HCT116 (cell line): Measurements from ENCODE around the gene AHNAK. TPM values are rescaled to one million over a fixed set of nuclear protein-coding genes. Genes with fewer than 3 reads are reported as not detected.

Experiments
- ATAC-seq: fragments of 200-7000 bp; cut with Tn5 transposase; 2 replicates; pipeline ENCODE4 v1.9.1; 2020; ENCODE audit warnings: mild to moderate bottlenecking, moderate library complexity
- BruUV-seq: library from RNA; stranded (reverse); fragments of 400-500 nt; replicated peaks from 2 replicates; lab custom pipeline; 2021; lab: Mats Ljungman, UMichigan
- CTCF ChIA-PET: fragments of 300-600 bp; sonication (Branson Sonifier 250); formaldehyde crosslinking; loops from one replicate; lab custom pipeline; 2021; ENCODE audit warnings: antibody characterized with exemption; lab: Charles Lee
- POLR2A ChIA-PET: fragments of 300-600, 350-600 bp; sonication (Branson Sonifier 250); formaldehyde crosslinking; loops from one replicate; lab custom pipeline; 2021; ENCODE audit warnings: antibody characterized with exemption; lab: Charles Lee
- RAD21 ChIA-PET, 2 experiments: fragments of 300-600 bp; sonication (Branson Sonifier 250); formaldehyde crosslinking; loops; one replicate each; lab custom pipeline; 2023; ENCODE audit warnings: low total read pairs in 2 of 2; ENCODE audit not compliant: uncharacterized antibody in 2 of 2, unreplicated experiment in 2 of 2, low non-redundant PET in 1 of 2; lab: Charles Lee
- DNase-seq: peaks from one replicate; pipeline ENCODE4 v3.0.0-alpha.2; 2010; ENCODE audit warnings: low read depth, low spot score
- H2AFZ ChIP-seq: fragments of 200-600 bp; shearing (Covaris generic), sonication (generic); 2 replicates; pipeline ENCODE4 v1.6.1; 2017; ENCODE audit warnings: low read depth, mixed run types, mixed read lengths, antibody characterized with exemption, low read length; ENCODE audit not compliant: poor library complexity, severe bottlenecking
- H3K27ac ChIP-seq: 2 replicates; pipeline ENCODE4 v1.5.1; 2012; ENCODE audit warnings: low read depth, low read length
- H3K27me3 ChIP-seq: fragments of 200-600 bp; sonication (generic); 2 replicates; pipeline ENCODE4 v1.6.1; 2016; ENCODE audit warnings: mixed run types, low read length, mixed read lengths; ENCODE audit not compliant: insufficient read depth
- H3K36me3 ChIP-seq, 2 experiments: fragments of 200-500 bp in 1 of 2; fragments of 200-600 bp in 1 of 2; sonication (Bioruptor generic) in 1 of 2; sonication (generic) in 1 of 2; 2 replicates each; pipeline versions ENCODE4 v1.5.1 to v1.6.1; 2014 to 2016; ENCODE audit warnings: low read length in 2 of 2, inconsistent platforms in 1 of 2, mixed read lengths in 1 of 2, mixed run types in 1 of 2; ENCODE audit not compliant: insufficient read depth in 2 of 2, control insufficient read depth in 1 of 2
- H3K4me1 ChIP-seq, 2 experiments: fragments of 200-600 bp in 1 of 2; sonication (generic) in 1 of 2; 2 replicates each; pipeline versions ENCODE4 v1.5.1 to v1.6.1; 2012 to 2017; ENCODE audit warnings: low read length in 2 of 2, inconsistent platforms in 1 of 2, mild to moderate bottlenecking in 1 of 2, mixed read lengths in 1 of 2, mixed run types in 1 of 2, moderate library complexity in 1 of 2; ENCODE audit not compliant: insufficient read depth in 2 of 2, control insufficient read depth in 1 of 2
- H3K4me2 ChIP-seq: fragments of 200-600 bp; sonication (generic); 2 replicates; pipeline ENCODE4 v1.6.1; 2017; ENCODE audit warnings: mixed run types, low read length, mixed read lengths
- H3K4me3 ChIP-seq, 2 experiments: fragments of 200-600 bp in 1 of 2; sonication (generic) in 1 of 2; replicated peaks in 1 of 2; 2 replicates each; pipeline ENCODE4 v1.5.1; 2011 to 2016; ENCODE audit warnings: low read length in 2 of 2, control low read depth in 1 of 2, low read depth in 1 of 2, mild to moderate bottlenecking in 1 of 2, mixed read lengths in 1 of 2, mixed run types in 1 of 2
- H3K79me2 ChIP-seq: fragments of 200-600 bp; sonication (generic); 2 replicates; pipeline ENCODE4 v1.6.1; 2017; ENCODE audit warnings: mild to moderate bottlenecking, mixed run types, low read length, moderate library complexity, mixed read lengths; ENCODE audit not compliant: insufficient read depth
- H3K9ac ChIP-seq: fragments of 200-600 bp; sonication (generic); 2 replicates; pipeline ENCODE4 v1.6.1; 2016; ENCODE audit warnings: low read length, mixed read lengths
- H3K9me2 ChIP-seq: fragments of 200-600 bp; sonication (generic), shearing (Covaris generic); 2 replicates; pipeline ENCODE4 v1.6.1; 2017; ENCODE audit warnings: mixed run types, mild to moderate bottlenecking, moderate library complexity; ENCODE audit not compliant: insufficient read depth
- H3K9me3 ChIP-seq, 2 experiments: fragments of 200-500 bp in 1 of 2; fragments of 200-600 bp in 1 of 2; sonication (Bioruptor generic) in 1 of 2; sonication (generic) in 1 of 2; 2 replicates each; pipeline ENCODE4 v1.6.1; 2014 to 2017; ENCODE audit warnings: low read length in 2 of 2, mixed read lengths in 2 of 2, inconsistent platforms in 1 of 2, low read depth in 1 of 2, mild to moderate bottlenecking in 1 of 2, mixed run types in 1 of 2, moderate library complexity in 1 of 2; ENCODE audit not compliant: control insufficient read depth in 1 of 2, insufficient read depth in 1 of 2
- H4K20me1 ChIP-seq: fragments of 200-600 bp; sonication (generic), shearing (Covaris generic); 2 replicates; pipeline ENCODE4 v1.6.1; 2017; ENCODE audit warnings: mixed run types, mild to moderate bottlenecking, moderate library complexity; ENCODE audit not compliant: insufficient read depth
- CBX3 ChIP-seq: IDR thresholded peaks from 2 replicates; pipeline ENCODE4 v1.6.1; 2012; ENCODE audit warnings: low read depth
- CEBPB ChIP-seq: IDR thresholded peaks from 2 replicates; pipeline ENCODE4 v1.6.1; 2012; ENCODE audit warnings: low read depth
- CTCF ChIP-seq, 3 experiments: fragments of 200-600 bp in 1 of 3; sonication (generic) in 1 of 3; IDR thresholded peaks in 2 of 3; conservative IDR thresholded peaks in 1 of 3; 2 replicates each; pipeline ENCODE4 v1.5.1; 2012 to 2017; ENCODE audit warnings: low read depth in 2 of 3, low read length in 2 of 3, antibody characterized with exemption in 1 of 3, borderline replicate concordance in 1 of 3, control low read depth in 1 of 3, mild to moderate bottlenecking in 1 of 3, mixed read lengths in 1 of 3, mixed run types in 1 of 3, moderate library complexity in 1 of 3; ENCODE audit not compliant: insufficient read depth in 1 of 3
- EGR1 ChIP-seq: IDR thresholded peaks from 2 replicates; pipeline ENCODE4 v1.6.1; 2012; ENCODE audit warnings: low read depth
- EZH2 ChIP-seq: fragments of 200-600 bp; sonication (generic); IDR thresholded peaks from 2 replicates; pipeline ENCODE4 v1.6.1; 2017; ENCODE audit warnings: antibody characterized with exemption, mixed run types
- FOSL1 ChIP-seq: IDR thresholded peaks from 2 replicates; pipeline ENCODE4 v1.6.1; 2012; ENCODE audit warnings: low read depth
- JUND ChIP-seq: IDR thresholded peaks from 2 replicates; pipeline ENCODE4 v1.6.1; 2012
- POLR2A ChIP-seq: IDR thresholded peaks from 2 replicates; pipeline ENCODE4 v1.7.0; 2011; ENCODE audit warnings: borderline replicate concordance; ENCODE audit not compliant: insufficient read depth, insufficient read length; ENCODE audit errors: extremely low read depth
- POLR2AphosphoS5 ChIP-seq: IDR thresholded peaks from 2 replicates; pipeline ENCODE4 v1.6.1; 2011; ENCODE audit warnings: mild to moderate bottlenecking, low read depth, low read length, moderate library complexity
- RAD21 ChIP-seq: IDR thresholded peaks from 2 replicates; pipeline ENCODE4 v1.6.1; 2012; ENCODE audit warnings: low read depth, mild to moderate bottlenecking
- REST ChIP-seq: IDR thresholded peaks from 2 replicates; pipeline ENCODE4 v1.6.1; 2012; ENCODE audit warnings: low read depth
- SIN3A ChIP-seq: IDR thresholded peaks from 2 replicates; pipeline ENCODE4 v1.6.1; 2012; ENCODE audit warnings: low read depth
- SP1 ChIP-seq: IDR thresholded peaks from 2 replicates; pipeline ENCODE4 v1.6.1; 2012; ENCODE audit warnings: low read depth
- TCF7L2 ChIP-seq: IDR thresholded peaks from 2 replicates; pipeline ENCODE4 v1.7.0; 2011; ENCODE audit warnings: borderline replicate concordance, inconsistent platforms; ENCODE audit not compliant: insufficient read depth, insufficient read length; ENCODE audit errors: extremely low read depth
- ZFX ChIP-seq: fragments of 450-650 bp; IDR thresholded peaks from 2 replicates; pipeline ENCODE4 v1.6.1; 2017
- intact Hi-C: fragments of 100-400 bp; cut with micrococcal nuclease; formaldehyde crosslinking; loops from 2 replicates; pipeline ENCODE4 v1.10.0; 2022
- total RNA-seq: library from RNA; stranded (reverse); gene quantifications from one replicate; pipeline ENCODE4 v1.2.1, GENCODE V29; 2021; ENCODE audit not compliant: unreplicated experiment

The AHNAK gene
- total RNA-seq, 1 experiment from 2014 or later: 239 TPM

GRCh38 chr11:62431171-62431901, 115.3 kb downstream of the AHNAK start:
- ChIA-PET CTCF (no interaction called here), POLR2A (no interaction called here), RAD21 (no interaction called here)
- Histone ChIP-seq H3K27ac (no peak overlapping the region), H3K79me2 (no peaks in the 10 kb centered on the region), H3K27me3 (no peaks in the 10 kb centered on the region), H3K4me2 (no peak overlapping the region), H3K9me3 (no peaks in the 10 kb centered on the region), H2AFZ (no peak overlapping the region), H3K9ac (no peak overlapping the region), H3K4me3 (no peak overlapping the region), H3K36me3 (no peaks in the 10 kb centered on the region), H3K9me2 (no peaks in the 10 kb centered on the region), H3K4me1 (peaks cover 0 to 16% of the 10 kb centered on the region in 2 experiments; a peak in 2 of 4 replicates)
- no TSS peak for BruUV-seq
- ATAC-seq (no peak), DNase-seq (no peak)
- intact Hi-C loops: no loop called here
- TF ChIP-seq EGR1 (no peak), RAD21 (no peak), JUND (no peak), REST (no peak), SIN3A (no peak), CTCF (IDR thresholded peaks at IDR 0.05 in 2 of 3, conservative IDR thresholded peaks at IDR 0.05 in 1 of 3; ENCODE audit: borderline replicate concordance in 1 of 3, insufficient read depth in 1 of 3, low read depth in 2 of 3, low read length in 2 of 3) (no peak), CEBPB (no peak), SP1 (no peak), ZFX (no peak), TCF7L2 (no peak), FOSL1 (no peak), CBX3 (no peak), POLR2AphosphoS5 (no peak), POLR2A (no peak), EZH2 (no peak)
- TF ChIP-seq, all 23 proteins: peak for 0
- H4K20me1 ChIP-seq: no peaks in the 10 kb centered on the region
